HG03103 (cell line): Measurements from ENCODE around the gene DRC3.

Experiments used
- ATAC-seq: cut with Tn5 transposase; IDR thresholded peaks from one replicate; pipeline ENCODE4 v1.9.1; 2021; ENCODE audit warnings: low read depth; ENCODE audit not compliant: unreplicated experiment

The DRC3 gene

DNA sequence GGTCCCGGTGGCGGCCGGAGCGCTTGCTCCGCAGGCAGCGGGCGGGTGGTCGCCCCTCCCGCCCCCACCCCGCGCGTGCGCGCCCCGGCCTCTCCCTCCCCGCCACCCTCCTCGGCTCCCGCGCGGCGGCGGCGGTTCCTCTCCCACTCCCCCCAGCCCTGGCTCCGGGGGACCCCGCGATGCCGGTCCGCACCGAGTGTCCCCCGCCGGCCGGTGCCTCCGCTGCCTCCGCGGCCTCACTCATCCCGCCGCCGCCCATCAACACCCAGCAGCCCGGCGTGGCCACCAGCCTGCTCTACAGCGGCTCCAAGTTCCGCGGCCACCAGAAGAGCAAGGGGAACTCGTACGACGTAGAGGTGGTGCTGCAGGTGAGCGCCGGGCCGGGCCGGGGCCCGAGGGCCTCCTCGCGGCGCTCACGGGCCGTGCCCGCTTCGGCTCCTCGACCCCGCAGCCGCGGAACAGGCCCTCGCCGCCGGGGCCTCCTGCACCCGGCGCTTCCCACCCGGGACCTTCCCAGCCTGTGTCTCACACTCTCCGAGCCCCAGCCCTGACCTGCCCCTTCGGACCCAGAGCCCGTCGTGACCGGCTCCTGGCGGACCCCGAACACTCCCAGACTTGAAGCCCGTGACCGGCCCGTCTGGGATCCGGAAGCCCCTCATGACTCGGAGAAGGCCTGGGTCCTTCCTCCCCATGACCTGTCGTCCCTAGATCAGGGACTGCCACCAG, 67.0 kb downstream of the DRC3 start:
- ATAC-seq: peak; percentile 31

DNA sequence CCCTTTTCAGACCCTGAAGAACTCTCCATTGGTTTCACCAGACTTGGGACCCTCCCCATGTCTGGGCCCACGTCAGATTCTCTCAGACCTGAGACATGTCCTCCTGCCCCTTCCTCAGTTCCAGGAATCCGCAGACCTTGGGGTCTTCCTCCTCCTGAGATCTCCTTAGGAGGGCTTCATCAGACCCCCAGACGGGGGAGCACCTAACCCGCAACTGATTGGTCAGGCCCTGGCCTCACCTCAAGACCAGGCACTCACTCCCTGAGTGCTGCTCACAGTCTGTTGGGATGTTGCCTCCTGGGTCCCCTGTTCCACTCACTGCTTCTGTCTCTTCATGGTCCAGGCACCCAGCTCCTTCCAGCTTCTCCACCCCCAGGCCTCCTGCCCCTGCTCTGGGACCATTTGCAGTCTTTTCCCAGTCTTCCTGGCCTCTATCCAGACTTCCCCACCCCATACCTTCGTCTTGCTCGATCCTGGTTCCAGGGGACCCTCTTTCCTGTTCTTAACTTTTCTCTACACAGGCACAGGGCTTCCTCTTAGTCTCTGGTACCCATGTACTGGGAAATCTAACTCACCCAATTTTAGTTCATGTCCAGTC, 67.7 kb downstream of the DRC3 start:
- no peak for ATAC-seq

DNA sequence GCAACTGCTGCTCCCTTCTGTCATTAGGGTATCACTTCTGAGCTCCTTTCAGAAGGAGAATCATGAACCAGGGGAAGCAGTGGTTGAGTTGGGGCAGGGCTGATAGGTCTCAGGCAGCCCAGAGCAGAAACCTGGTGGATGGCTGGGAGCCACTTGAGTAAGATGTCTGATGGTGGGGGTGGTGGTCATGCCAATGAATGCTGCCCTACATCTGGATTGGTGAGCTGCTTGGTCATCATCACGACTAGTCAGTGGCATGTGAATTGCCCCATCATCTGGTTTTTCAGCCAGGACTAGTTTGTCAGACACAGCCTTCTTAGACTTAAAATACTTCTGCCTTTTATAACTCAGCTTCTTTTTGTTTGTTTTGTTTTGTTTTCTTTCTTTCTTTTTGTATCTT, 69.1 kb downstream of the DRC3 start:
- ATAC-seq: no peak

DNA sequence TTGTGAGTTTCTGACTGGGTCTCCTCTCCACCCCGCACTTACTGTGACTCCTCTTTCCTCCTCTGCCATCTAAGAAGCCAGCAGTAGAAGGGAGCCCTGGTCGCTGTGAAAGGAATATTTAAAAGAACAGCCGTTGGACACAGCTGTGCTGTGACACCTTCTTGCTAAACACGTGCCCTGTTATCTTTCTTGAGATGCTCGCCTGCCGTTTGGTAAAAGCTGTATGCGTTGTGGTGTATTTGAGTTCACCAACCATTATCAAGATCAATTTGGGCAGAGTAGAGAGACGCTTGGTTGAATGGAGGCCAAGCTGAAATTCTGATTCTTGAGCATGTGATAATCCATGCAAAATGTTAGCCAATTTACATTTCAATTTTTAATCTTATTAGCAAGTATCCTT, 70.3 kb downstream of the DRC3 start:
- ATAC-seq: no peak

DNA sequence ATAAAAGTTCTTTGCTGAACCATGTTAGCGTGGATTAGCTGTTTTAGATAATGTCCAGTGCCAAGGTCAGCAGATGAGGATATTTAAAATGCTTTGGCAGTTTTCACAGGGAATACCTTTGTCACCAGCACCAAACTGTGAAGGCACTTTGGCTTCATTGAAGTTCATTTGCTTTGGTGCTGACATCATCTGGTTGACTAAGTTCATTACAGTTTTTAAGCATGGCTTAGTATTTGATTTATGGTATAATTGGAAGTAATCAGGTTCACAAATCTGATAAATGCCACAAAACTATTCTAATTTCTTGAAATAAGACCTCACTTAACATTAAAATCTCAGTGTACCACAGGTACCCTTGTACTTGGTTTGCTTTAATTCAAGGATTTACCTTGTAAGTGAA, 70.8 kb downstream of the DRC3 start:
- no peak for ATAC-seq

DNA sequence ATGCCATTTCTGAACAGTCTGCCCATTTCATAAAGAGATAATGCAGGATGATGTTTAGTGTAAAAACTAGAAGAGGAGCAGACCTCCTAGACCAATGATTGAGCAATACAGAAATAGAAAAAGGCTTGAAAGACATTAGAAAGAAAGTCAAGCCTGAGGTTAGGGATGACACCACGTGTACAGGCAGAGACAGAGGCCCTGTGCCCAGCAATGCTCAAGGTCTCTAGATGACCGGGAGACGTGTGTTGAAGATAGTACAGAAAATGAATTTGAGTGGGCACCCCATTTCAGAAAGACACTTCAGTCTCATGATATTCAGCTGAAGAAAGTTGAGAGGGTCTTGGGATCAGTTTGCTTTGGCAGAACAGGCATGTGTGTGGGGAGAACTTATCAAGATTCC, 71.9 kb downstream of the DRC3 start:
- ATAC-seq: no peak

DNA sequence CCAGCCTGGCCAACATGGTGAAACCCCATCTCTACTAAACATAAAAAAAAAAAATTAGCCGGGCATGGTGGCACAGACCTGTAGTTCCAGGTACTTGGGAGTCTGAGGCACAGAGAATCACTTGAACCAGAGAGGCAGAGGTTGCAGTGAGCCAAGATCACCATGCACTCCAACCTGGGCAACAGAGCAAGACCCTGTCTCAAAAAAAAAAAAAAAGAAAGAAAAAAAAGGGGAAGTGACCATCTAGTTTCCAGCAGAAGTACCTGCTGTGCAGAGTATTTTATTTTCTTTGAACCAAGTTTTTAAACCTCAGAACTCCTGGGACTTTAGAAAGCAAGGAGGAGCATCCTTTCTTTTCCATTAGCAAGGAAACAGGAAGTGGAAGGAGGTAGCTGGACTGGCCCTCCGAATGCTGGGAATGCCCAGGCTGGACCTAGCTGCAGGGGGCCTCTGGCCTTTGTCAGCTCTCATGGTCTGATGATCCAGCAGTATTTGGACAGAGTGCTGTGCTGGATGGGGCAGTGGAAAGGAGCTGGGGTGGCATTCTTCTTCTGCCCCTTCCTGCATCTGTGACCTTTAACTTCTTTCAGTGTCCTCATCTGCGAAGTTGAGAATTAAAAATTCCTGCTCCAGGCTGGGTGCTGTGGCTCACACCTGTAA, 73.2 kb downstream of the DRC3 start:
- no peak for ATAC-seq

DNA sequence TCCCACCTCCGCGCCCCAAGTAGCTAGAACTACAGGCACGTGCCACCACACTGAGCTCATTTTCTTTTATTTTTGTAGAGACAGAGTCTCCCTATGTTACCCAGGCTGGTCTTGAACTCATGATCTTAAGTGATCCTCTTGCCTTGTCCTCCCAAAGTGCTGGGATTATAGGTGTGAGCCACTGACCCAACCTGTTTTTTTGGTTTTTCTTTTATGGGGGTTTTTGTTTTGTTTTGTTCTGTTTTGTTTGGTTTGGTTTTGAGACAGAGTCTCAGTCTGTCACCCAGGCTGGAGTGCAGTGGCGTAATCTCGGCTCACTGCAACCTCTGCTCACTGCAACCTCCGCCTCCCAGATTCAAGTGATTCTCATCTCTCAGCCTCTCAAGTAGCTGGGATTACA, 82.9 kb downstream of the DRC3 start:
- ATAC-seq: no peak

DNA sequence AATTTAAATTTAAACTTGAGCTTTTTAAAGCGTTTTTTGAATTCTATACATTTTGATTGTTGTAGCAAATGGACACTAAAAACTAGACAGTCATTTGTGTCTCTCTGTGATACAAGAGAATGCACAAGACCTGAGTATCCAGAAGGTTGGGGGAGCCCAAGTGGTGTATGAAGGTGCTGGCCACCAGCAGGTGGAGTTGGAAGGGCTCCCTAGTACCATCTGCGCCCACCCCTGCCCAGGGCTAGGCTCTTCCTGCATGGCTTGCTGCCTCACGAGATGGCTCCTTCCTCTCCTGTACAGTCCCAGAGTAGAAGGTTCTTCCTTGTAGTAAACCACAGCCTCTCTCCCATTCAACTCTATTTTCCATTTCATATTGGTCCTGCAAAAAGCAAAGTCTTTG, 83.6 kb downstream of the DRC3 start:
- ATAC-seq: no peak

DNA sequence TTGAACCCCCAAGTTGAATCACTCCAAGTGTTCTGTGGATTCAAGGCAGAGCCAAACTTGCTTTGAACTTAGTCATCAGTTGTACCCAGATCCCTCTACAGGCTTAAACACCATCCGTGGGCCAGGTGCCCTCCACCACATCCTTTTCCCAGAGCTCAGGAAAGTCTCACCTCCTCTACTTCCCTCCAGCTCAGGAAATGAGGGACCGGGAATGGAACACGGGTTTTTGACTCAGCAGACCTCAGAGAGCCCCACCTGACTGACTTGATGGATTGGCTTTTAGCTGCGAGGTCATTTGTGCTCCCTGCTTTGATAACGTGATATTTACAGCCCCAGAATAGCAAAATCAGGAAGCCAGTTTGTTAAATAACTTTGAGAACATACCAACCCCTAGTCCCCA, 86.6 kb downstream of the DRC3 start:
- ATAC-seq: no peak

DNA sequence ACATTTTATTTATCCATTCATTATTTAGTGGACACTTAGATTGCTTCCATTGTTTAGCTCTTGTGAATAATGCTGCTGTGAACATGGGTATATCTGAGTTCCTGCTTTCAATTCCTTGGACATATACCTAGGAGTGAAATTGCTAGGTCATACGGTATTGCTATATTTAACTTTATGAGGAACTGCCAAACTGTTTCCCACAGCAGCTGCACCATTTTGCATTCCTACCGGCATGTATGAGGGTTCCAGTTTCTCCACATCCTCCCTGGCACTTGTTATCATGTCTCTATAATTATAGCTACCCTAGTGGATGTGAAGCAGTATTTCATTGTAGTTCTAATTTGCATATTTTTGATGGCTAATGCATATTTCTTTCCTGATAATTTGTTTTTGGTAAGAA, 91.4 kb downstream of the DRC3 start:
- ATAC-seq: no peak

DNA sequence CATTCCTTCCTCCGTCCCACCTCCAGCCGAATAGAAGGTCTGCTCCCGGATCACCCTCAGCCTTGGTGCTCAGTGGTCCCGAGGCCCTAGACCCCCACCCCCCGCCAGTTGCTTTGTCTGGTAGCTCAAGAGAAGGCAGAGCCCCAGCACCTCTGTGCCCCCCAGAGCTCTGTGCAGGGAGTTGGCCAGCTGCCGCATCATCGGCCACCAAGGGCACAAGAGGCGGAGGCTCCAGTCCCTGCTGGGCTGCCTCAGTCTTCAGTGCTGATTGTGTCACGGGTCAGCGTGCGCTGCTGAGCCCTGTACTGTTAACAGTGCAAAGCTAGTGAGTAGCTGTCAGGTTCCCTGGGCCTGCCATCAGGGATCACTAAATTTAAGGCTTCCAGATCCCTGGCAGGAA, 92.9 kb downstream of the DRC3 start:
- no peak for ATAC-seq
